ENCODE measurements around the gene CHRNA9. TPM values are rescaled to one million over a fixed set of nuclear protein-coding genes. Genes with fewer than 3 reads are reported as not detected.

Gene CHRNA9
- total RNA-seq, 4 donors from 2014 or later, result not detected

DNA sequence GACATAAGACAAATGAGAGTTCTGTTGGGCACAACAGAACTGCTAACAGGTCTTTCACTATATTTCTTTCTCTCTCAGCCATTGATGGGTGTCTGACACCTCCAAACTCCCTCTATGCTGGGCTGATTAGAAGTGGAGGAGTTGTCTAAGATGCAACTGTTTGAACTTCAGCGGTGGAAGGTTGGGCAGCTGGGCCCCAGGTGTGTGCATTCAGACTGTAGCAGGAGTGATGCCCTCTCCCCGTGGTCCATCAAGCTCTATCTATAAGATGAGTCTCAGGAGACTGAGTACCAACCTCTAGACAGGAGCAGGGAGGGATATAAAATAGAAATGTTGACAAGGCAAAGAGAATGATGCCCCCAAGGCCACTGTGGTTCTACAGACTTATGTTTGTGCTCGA lies 28.2 kb upstream of the CHRNA9 start:
- Histone ChIP-seq H3K9me3 (no peaks in the 10 kb centered on the region), H3K4me1 (peaks cover 0 to 28% (median 10%) of the 10 kb centered on the region in 4 donors), H3K4me3 (no peak overlapping the region), H3K36me3 (no peaks in the 10 kb centered on the region), H3K27ac (peak overlapping the region; percentile 39 to 82 (median 74)), H3K27me3 (no peaks in the 10 kb centered on the region)
- TF ChIP-seq POLR2A (IDR thresholded peaks at IDR 0.05), result no peak
- TF ChIP-seq, protein P1, sequence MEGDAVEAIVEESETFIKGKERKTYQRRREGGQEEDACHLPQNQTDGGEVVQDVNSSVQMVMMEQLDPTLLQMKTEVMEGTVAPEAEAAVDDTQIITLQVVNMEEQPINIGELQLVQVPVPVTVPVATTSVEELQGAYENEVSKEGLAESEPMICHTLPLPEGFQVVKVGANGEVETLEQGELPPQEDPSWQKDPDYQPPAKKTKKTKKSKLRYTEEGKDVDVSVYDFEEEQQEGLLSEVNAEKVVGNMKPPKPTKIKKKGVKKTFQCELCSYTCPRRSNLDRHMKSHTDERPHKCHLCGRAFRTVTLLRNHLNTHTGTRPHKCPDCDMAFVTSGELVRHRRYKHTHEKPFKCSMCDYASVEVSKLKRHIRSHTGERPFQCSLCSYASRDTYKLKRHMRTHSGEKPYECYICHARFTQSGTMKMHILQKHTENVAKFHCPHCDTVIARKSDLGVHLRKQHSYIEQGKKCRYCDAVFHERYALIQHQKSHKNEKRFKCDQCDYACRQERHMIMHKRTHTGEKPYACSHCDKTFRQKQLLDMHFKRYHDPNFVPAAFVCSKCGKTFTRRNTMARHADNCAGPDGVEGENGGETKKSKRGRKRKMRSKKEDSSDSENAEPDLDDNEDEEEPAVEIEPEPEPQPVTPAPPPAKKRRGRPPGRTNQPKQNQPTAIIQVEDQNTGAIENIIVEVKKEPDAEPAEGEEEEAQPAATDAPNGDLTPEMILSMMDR (IDR thresholded peaks at IDR 0.05), result no peak
- DNase-seq, result peak in 1 of 3 donors; percentile 35

DNA sequence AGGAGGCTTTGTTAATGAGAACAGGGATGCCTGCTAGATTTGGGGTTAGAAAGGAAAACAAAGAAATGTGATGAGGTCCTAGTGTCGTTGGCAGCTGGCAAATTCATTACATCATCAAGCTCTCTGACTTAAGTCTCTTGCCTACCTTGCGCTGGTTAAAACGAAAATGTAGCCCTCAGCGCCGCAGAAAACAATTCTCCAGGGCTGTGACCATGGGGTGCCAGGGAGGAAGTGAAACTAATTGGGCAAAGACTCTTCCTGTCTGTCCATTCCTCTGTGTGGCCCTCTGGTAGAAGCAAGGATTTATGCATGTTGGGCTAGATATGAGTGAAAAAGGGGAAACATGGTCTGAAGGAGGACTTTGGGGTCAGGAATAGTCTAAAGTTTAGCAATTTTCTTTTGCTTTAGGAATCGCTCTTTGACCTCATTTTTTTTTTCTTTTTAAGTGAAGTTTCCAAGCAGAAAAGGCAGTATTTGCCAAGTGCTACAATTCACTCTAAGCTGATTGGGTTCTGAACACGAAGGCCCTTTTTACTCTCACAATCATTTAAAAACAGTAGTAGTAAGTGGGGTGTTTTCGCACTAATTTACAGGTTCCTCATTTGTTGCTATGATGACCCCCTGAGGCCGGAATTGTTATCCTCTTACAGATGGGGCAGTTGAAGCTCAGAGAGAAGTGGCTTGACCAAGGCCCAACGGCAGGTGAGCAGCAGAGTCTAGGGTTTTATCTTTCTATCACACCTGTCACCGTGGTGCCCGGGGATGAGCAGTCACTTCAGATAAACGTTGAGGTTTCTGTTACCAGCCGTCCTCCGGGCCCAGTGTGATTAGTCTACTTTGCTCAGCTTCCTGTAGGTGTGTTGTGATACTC lies 27.3 kb upstream of the CHRNA9 start:
- H3K27ac ChIP-seq, result peak overlapping the region; percentile 39 to 82 (median 74)
- H3K4me3 ChIP-seq, result no peak overlapping the region
- no peaks in the 10 kb centered on the region for H3K9me3 ChIP-seq
- peaks cover 0 to 24% (median 10%) of the 10 kb centered on the region in 4 donors for H3K4me1 ChIP-seq
- TF ChIP-seq, protein P1 (IDR thresholded peaks at IDR 0.05), result no peak
- no peak for TF ChIP-seq POLR2A (IDR thresholded peaks at IDR 0.05)
- H3K27me3 ChIP-seq, result no peaks in the 10 kb centered on the region
- DNase-seq, result peak in 2 of 3 donors; percentile 82 to 89
- H3K36me3 ChIP-seq, result no peaks in the 10 kb centered on the region

GRCh38 chr4:40308528-40309122 lies 26.5 kb upstream of the CHRNA9 start:
- Histone ChIP-seq H3K36me3 (no peaks in the 10 kb centered on the region), H3K27me3 (no peaks in the 10 kb centered on the region), H3K4me3 (no peak overlapping the region), H3K27ac (peak overlapping the region; percentile 48 to 82 (median 74)), H3K4me1 (peaks cover 0 to 22% (median 10%) of the 10 kb centered on the region in 4 donors), H3K9me3 (no peaks in the 10 kb centered on the region)
- TF ChIP-seq, protein P1 (IDR thresholded peaks at IDR 0.05), result no peak
- no peak for TF ChIP-seq POLR2A (IDR thresholded peaks at IDR 0.05)
- DNase-seq, result no peak

DNA sequence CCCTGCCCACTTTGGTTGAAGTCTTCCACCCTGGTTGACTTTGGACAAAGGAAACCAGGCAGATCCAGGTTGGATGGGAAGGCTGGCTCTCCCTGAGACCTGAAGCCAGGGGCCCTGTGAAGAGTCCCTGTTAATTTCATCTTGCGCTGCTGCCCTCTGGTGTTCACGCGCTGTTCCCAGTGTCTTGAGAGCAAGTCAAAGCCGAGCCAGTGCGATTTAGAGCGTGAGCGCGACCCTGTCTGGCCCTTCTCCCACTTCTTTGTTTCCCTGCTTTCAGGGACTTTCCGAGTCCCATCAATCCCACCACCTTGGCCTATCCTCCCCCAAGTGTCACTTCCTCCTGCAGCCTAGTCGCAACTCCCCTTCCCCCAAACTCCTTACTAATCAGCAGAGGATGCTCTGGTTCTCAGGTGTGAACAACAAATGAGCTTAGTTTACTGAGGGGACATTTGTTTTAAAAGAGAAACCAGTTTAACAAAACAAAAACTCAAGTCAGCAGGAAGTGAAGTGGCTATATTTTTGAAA lies 25.8 kb upstream of the CHRNA9 start:
- no peaks in the 10 kb centered on the region for H3K27me3 ChIP-seq
- TF ChIP-seq, protein P1 (IDR thresholded peaks at IDR 0.05), result peak; percentile 62 to 87 (median 84)
- TF ChIP-seq POLR2A (IDR thresholded peaks at IDR 0.05), result no peak
- no peaks in the 10 kb centered on the region for H3K9me3 ChIP-seq
- no peaks in the 10 kb centered on the region for H3K36me3 ChIP-seq
- peak; percentile 90 to 98 (median 98) for DNase-seq
- peaks cover 0 to 22% (median 10%) of the 10 kb centered on the region in 4 donors for H3K4me1 ChIP-seq
- H3K4me3 ChIP-seq, result peak overlapping the region in 1 of 4 donors; percentile 20
- H3K27ac ChIP-seq, result peak overlapping the region; percentile 48 to 82 (median 74)

DNA sequence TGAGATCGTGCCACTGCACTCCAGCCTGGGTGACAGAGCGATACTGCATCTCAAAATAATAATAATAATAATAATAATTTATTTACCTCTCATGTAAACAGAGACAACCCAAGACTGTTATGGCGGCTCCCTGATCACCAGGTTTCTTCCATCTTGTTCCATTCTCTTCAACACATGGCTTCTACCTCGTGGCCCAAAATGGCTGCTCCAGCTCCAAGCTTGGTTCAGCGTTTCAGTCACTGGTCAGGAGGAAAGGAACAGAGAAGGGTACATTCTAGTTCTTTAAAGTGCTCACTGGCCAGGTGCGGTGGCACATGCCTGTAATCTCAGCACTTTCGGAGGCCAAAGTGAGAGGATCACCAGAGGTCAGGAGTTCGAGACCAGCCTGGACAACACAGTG lies 24.9 kb upstream of the CHRNA9 start:
- Histone ChIP-seq H3K4me3 (no peak overlapping the region), H3K27ac (no peak overlapping the region), H3K4me1 (peaks cover 0 to 22% (median 10%) of the 10 kb centered on the region in 4 donors), H3K36me3 (no peaks in the 10 kb centered on the region), H3K9me3 (no peaks in the 10 kb centered on the region), H3K27me3 (no peaks in the 10 kb centered on the region)
- DNase-seq, result no peak
- TF ChIP-seq POLR2A (IDR thresholded peaks at IDR 0.05), result no peak
- TF ChIP-seq, protein P1 (IDR thresholded peaks at IDR 0.05), result no peak
